DOHH2 (cell line): Measurements from ENCODE around the gene KCNK17.

ENCODE experiments used
- H3F3A ChIP-seq: fragments of 200-600 bp; sonication (generic), shearing (Covaris generic); 2 replicates; pipeline ENCODE4 v1.6.0; 2016; ENCODE audit warnings: antibody characterized with exemption, mild to moderate bottlenecking; ENCODE audit not compliant: control insufficient read depth, insufficient read depth
- H3K27ac ChIP-seq: fragments of 200-600 bp; sonication (generic); 2 replicates; pipeline ENCODE4 v1.5.1; 2014; ENCODE audit warnings: low read depth, mild to moderate bottlenecking, low read length, moderate library complexity
- H3K27me3 ChIP-seq: fragments of 200-600 bp; sonication (generic); 2 replicates; pipeline ENCODE4 v1.6.1; 2014; ENCODE audit warnings: mild to moderate bottlenecking, low read length, mixed read lengths; ENCODE audit not compliant: control insufficient read depth
- H3K36me3 ChIP-seq: fragments of 200-600 bp; sonication (generic); 2 replicates; pipeline ENCODE4 v1.6.1; 2014; ENCODE audit warnings: mild to moderate bottlenecking, low read length, moderate library complexity, mixed read lengths; ENCODE audit not compliant: control insufficient read depth
- H3K4me1 ChIP-seq: fragments of 200-600 bp; sonication (generic); 2 replicates; pipeline ENCODE4 v1.6.1; 2014; ENCODE audit warnings: mild to moderate bottlenecking, low read length, mixed read lengths; ENCODE audit not compliant: control insufficient read depth
- H3K4me2 ChIP-seq: fragments of 200-600 bp; sonication (generic); 2 replicates; pipeline ENCODE4 v1.6.0; 2014; ENCODE audit warnings: mild to moderate bottlenecking, low read length, moderate library complexity
- H3K4me3 ChIP-seq: fragments of 200-600 bp; sonication (generic); 2 replicates; pipeline ENCODE4 v1.5.1; 2014; ENCODE audit warnings: mild to moderate bottlenecking, low read length, mixed read lengths
- H3K79me2 ChIP-seq: fragments of 200-600 bp; sonication (generic); 2 replicates; pipeline ENCODE4 v1.6.1; 2014; ENCODE audit warnings: mild to moderate bottlenecking, low read length, mixed read lengths; ENCODE audit not compliant: control insufficient read depth
- H3K9me2 ChIP-seq: fragments of 200-600 bp; sonication (generic); replicated peaks from 2 replicates; pipeline ENCODE4 v1.6.1; 2014; ENCODE audit warnings: mild to moderate bottlenecking, low read length, mixed read lengths; ENCODE audit not compliant: control insufficient read depth
- H3K9me3 ChIP-seq: fragments of 200-600 bp; sonication (generic); 2 replicates; pipeline ENCODE4 v1.6.1; 2014; ENCODE audit warnings: antibody characterized with exemption, low read length, mixed read lengths; ENCODE audit not compliant: control insufficient read depth, insufficient read depth
- H4K20me1 ChIP-seq: fragments of 200-600 bp; sonication (generic); 2 replicates; pipeline ENCODE4 v1.6.0; 2014; ENCODE audit warnings: low read depth, mild to moderate bottlenecking, antibody characterized with exemption, low read length, moderate library complexity; ENCODE audit not compliant: control insufficient read depth, insufficient read depth
- CTCF ChIP-seq: fragments of 200-600 bp; sonication (generic); IDR thresholded peaks from one replicate; pipeline ENCODE4 v1.5.1; 2014; ENCODE audit warnings: antibody characterized with exemption, mild to moderate bottlenecking, low read depth, low read length; ENCODE audit not compliant: poor library complexity, severe bottlenecking
- EZH2phosphoT487 ChIP-seq: fragments of 200-600 bp; sonication (generic); IDR thresholded peaks from 2 replicates; pipeline ENCODE4 v1.6.1; 2017; ENCODE audit warnings: borderline replicate concordance, mild to moderate bottlenecking, antibody characterized with exemption, low read length, moderate library complexity, mixed read lengths

The KCNK17 gene

GRCh38 chr6:39314273-39314795 is at the start of gene KCNK17:
TSS of gene KCNK17 (minus strand) at chr6:39314419. CDS start at chr6:39314320, 99 bp downstream.
- Histone ChIP-seq H3K36me3 (no peaks in the 10 kb centered on the region), H3K4me2 (no peak within 1 kb of the TSS), H3K9me2 (no peaks in the 10 kb centered on the region), H3K27me3 (no peaks in the 10 kb centered on the region), H3K4me1 (no peaks in the 10 kb centered on the region), H3K4me3 (no peak within 1 kb of the TSS), H3K79me2 (no peaks in the 10 kb centered on the region), H3K27ac (no peak within 1 kb of the TSS), H3F3A (no peaks in the 10 kb centered on the region), H3K9me3 (no peaks in the 10 kb centered on the region), H4K20me1 (no peaks in the 10 kb centered on the region)
- TF ChIP-seq EZH2phosphoT487 (no peak), CTCF (no peak)

DNA sequence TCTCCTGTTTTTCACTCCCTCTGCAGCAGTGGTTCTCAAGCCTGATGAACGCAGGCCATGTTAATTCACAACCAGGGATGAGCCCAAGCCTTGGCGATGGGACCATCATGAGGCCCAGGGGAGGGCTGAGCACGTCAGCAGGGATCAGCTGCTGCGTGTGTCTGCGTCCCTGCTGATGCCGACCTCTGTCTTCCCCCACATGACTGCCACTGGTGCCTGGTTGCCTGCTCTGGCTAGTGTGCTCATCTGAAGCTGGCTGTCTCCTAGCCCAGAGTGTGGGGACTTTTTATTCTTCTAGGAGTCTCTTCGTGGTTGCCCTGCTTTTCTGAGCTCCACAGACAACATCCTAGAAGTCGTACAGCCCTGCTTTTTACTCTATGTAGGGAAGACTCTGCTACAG is 49.1 kb upstream of the KCNK17 start:
- H3K79me2 ChIP-seq, result no peaks in the 10 kb centered on the region
- H3K27me3 ChIP-seq, result no peaks in the 10 kb centered on the region
- H3K9me2 ChIP-seq, result no peaks in the 10 kb centered on the region
- H3K27ac ChIP-seq, result no peak overlapping the region
- no peaks in the 10 kb centered on the region for H3K9me3 ChIP-seq
- H3K4me1 ChIP-seq, result no peaks in the 10 kb centered on the region
- no peak overlapping the region for H3K4me3 ChIP-seq
- H3F3A ChIP-seq, result no peaks in the 10 kb centered on the region
- H3K4me2 ChIP-seq, result no peak overlapping the region
- H3K36me3 ChIP-seq, result no peaks in the 10 kb centered on the region
- TF ChIP-seq EZH2phosphoT487 (no peak), CTCF (no peak)
- H4K20me1 ChIP-seq, result no peaks in the 10 kb centered on the region

GRCh38 chr6:39362487-39362865 is 48.3 kb upstream of the KCNK17 start:
- Histone ChIP-seq H4K20me1 (no peaks in the 10 kb centered on the region), H3K79me2 (no peaks in the 10 kb centered on the region), H3K36me3 (no peaks in the 10 kb centered on the region), H3K9me2 (no peaks in the 10 kb centered on the region), H3F3A (no peaks in the 10 kb centered on the region), H3K4me3 (no peak overlapping the region), H3K9me3 (no peaks in the 10 kb centered on the region), H3K27me3 (no peaks in the 10 kb centered on the region), H3K4me2 (no peak overlapping the region), H3K4me1 (no peaks in the 10 kb centered on the region), H3K27ac (no peak overlapping the region)
- TF ChIP-seq EZH2phosphoT487, result no peak
- no peak for TF ChIP-seq CTCF
